Bone marrow (tissue), 2 donors: ENCODE results near the gene CACFD1.

Experiments
- DNase-seq, 2 donors: peaks; one replicate each; lab custom pipeline; 2025; lab: John Stamatoyannopoulos, UW

The CACFD1 gene

GRCh38 chr9:133499892-133500270 is 40.1 kb downstream of the CACFD1 start:
- no peak for DNase-seq

DNA sequence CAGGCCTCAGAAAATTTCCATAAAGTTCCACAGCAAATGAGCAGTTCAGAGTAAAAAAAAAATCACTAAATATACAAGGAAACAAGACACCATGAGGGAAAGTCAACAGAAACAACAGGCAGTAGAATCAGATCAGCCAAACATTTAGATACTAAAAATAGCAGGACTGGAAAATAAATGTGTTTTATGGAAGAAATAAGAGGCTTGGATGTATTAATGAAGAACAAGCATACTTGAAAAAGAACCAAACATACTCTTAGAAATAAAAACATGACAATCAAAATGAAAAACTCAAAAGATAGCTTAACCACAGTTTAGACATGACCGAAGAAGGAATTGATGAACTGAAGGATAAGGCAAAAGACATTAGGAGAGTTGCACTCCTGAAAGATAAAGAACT is 42.3 kb downstream of the CACFD1 start:
- DNase-seq, result no peak

GRCh38 chr9:133505186-133505830 is 45.5 kb downstream of the CACFD1 start:
- DNase-seq, result no peak

DNA sequence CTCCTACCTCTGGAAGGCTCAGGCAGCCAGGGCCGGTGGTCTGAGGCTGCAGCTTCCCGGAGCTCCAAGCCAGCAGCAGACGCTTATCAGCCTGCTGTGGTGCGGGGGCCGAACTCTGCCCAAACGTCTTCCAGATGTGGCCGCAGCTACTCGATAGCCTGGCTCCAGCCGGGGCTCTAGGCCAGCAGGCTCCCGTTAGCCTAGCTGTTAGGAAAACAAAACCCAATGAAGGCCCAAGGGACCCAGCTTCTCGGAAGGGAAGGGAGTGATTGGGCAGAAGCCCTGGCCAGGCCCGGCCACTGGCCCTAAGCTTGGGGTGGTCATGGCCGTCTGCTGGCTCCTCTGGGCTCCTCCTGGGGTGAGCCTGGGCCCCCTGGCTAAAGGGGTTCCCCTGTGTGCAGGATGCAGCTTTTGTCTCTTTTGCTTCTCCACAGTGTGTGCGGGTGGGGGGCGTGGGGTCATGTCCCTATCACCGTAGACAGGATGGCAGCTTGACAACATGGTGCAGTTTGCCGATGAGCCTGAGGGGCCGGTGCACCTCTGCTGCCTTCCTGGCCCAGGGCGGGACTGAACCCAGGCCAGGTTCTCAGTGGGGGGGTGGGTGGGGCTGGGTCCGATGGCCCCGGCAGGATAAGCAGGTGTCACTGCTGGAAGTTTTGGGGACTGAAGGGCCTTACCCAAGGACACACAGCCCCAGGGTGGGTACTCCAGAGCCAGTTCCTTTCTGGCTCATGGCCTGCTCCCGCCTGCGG is 46.3 kb downstream of the CACFD1 start:
- no peak for DNase-seq

DNA sequence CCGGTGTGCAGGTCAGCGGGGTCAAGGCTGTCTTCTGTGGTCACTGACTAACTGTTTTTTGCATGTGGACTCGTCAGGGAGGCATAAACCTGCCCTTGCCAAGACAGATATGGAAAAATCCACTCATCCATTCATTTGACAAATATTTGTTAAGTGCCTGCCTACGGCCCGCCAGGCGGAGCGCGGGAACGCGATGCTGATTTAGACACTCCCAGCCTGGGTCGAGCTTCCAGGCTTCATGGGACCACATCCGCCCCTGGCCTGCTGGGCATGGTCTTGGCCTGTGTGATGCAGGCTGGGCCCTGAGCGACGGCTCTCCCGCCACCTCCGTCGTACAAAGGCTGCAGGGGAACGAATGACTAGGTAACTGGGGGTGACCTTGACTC is 46.9 kb downstream of the CACFD1 start:
- DNase-seq, result no peak

DNA sequence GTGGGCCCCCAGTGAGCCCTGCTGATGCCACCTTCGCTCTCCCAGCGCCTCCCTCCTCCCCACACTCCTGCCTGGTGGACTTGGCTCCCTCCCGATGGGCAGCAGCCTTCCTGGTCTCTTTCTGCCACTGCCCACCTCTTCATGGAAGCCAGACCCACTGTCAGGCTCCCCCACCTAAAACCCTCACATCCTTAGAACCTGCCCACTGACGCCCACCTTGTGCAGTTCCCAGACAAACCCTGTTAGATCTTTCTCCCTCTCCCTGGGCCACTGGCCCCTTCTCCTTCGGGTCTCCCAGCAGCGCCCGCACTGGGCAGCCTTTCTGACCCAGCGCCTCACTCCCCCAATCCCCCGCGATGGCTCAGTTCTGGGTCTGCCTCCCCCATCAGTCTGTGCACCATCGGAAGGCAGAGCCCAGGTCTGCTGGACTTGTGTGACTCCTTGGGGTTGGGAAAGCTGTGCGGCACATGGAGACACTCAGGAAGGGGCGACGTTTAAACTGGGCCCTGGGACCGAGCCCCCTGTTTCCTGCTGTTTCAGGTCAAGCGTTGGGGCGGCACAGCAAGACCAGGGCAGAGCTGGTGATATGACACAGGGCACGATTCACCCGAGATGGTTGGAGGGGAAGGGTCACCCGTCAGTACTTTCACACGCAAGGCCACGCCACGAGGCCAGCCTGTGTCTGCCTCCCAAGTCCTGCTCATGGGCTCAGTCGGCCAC is 47.6 kb downstream of the CACFD1 start:
- DNase-seq, result no peak

DNA sequence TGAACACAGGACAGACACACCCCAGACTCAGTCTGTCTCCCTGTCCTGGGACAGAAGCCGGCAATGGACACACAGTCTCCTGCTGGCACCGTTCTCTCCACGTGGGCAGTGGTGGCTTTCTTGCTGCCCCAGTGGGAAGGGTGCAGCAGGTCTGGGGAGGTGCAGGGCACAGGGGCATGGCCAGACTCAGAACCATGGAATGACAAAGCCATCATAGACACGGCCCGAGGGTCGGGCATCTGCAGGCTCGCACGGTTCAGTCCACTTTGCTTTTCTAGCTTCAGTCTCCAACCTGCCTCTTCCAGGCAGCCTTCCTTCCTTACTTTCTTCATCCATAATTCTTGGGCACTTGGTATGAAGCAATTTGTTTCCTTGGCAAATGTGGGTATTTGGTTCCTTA is 48.3 kb downstream of the CACFD1 start:
- DNase-seq, result no peak

- DNase-seq, result peak in 1 of 2 donors; percentile 7
These were observed 49.7 kb downstream of the CACFD1 start for GRCh38 chr9:133509179-133510083.

- no peak for DNase-seq
These were observed 51.2 kb downstream of the CACFD1 start for GRCh38 chr9:133510926-133511505.

GRCh38 chr9:133511607-133512006 is 51.8 kb downstream of the CACFD1 start:
- no peak for DNase-seq

DNA sequence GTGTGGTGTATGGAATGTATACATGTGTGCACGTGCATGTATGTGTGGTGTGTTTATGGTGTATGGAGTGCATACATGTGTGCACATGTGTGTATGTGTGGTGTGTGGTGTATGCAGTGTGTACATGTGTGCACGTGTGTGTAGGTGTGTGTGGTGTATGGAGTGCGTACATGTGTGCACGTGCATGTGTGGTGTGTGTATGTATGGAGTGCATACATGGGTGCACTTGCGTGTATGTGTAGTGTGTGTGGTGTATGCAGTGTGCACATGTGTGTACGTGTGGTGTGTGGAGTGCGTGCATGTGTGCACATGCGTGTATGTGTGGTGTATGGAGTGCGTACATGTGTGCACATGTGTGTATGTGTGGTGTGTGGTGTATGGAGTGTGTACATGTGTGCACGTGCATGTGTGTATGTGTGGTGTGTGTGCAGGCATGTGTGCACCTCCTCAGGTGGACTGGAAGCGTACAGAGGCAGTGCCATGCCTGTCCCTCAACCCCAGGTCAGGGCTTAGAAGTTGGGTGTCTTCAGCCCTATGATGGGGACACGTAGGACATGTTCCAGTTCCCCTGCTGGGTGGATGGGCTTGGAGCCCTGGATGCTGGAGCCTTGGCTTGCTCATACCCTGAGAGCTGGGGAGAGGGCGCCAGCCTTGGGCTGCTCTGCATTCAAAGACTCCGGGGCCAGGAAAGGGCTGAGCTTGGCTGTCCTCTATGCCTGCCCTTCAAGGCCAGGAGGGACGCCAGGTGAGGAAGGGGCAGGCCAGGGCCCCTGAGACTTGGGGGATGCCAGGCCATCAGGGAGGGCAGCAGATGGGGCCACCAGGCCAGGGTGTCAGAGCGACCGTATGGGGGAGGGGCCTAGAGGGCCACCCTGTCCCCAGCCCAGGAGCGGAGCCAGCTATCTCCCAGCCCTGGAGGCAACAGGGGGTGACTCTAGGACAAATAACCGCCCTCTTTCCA is 52.8 kb downstream of the CACFD1 start:
- DNase-seq, result no peak

- DNase-seq, result no peak
These were observed 53.7 kb downstream of the CACFD1 start for GRCh38 chr9:133513214-133514100.

- DNase-seq, result no peak
These were observed 54.9 kb downstream of the CACFD1 start for GRCh38 chr9:133514460-133515239.

GRCh38 chr9:133515240-133515610 is 55.4 kb downstream of the CACFD1 start:
- DNase-seq, result no peak

GRCh38 chr9:133515615-133516255 is 56.0 kb downstream of the CACFD1 start:
- no peak for DNase-seq

DNA sequence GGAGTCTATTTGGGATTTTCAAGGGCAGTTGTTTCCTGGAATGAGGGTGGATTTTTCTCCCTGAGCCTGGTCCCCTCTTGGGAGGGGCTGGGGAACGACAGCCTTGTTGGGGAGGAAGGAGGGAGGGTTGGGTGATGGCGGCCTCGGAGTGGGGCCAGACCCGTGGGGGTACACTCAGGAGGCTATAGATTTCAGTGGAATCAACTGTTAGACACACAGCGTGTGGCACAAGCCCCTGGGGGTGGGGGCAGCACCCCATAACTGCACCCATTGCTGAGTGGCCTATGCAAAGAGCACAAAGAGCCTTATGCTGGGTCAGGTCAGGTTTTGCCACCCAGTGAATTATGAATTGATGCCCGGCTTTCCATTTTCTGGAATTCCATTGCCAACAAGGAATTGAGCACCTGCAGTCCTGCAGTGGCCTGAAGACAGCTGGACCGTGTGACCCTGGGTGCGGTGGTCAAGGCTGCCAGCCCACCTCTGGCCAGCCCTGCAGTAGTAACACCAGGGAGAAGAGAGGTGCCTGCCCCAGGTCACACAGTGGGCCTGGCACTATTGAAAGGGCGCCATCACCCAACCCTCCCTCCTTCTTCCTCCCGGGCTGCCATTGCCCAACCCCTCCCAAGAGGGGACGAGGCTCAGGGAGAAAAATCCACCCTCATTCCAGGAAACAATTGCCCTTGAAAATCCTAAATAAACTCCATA is 56.6 kb downstream of the CACFD1 start:
- no peak for DNase-seq

DNA sequence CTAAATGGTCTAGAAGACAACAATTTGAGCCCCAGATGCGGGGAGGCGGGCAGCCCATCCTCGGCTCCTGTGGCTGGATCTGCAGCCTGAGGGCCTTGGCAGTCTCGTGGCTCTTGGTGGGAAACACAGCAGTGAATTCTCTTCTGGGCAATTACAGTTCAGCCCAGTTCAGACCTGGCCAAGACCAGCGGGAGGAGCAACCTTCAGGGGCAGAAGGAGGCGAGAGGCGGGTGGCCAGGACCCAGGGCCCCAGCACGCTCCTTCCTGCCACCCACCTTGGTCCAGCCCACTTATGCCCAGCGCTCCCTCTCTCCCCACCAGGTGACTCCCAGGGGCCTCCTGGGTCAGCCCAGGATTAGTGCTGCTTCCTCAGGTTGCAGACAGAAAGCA is 57.2 kb downstream of the CACFD1 start:
- DNase-seq, result no peak

- DNase-seq, result no peak
These were observed 57.9 kb downstream of the CACFD1 start for GRCh38 chr9:133517711-133518110.
